ENCODE measurements around the gene CBLB.

- no peak for TF ChIP-seq CTCF (tag by site-specific recombination; IDR thresholded peaks at IDR 0.05)
- no peak for TF ChIP-seq ZNF398 (tag by site-specific recombination; IDR thresholded peaks at IDR 0.05)
- TF ChIP-seq ZNF24 (tag by site-specific recombination; IDR thresholded peaks at IDR 0.05) = no peak
Measured at GRCh38 chr3:105906836-105907235, 38.0 kb upstream of the CBLB start.

Measured in HEK293 (cell line).